DND-41 (cell line): ENCODE results near the gene RBMS1.

Experiments used
- ATAC-seq: fragments of 200-7000 bp; cut with Tn5 transposase; 3 replicates; pipeline ENCODE4 v1.9.1; 2021; ENCODE audit warnings: low read depth; ENCODE audit not compliant: insufficient read depth
- DNase-seq: peaks from one replicate; pipeline ENCODE4 v3.0.0-alpha.2; 2020
- H2AFZ ChIP-seq: 2 replicates; pipeline ENCODE4 v1.6.0; 2012; ENCODE audit warnings: low read depth, low read length
- H3K27ac ChIP-seq: 2 replicates; pipeline ENCODE4 v1.5.1; 2012; ENCODE audit warnings: low read length, inconsistent platforms
- H3K27me3 ChIP-seq: fragments of 200-600 bp; sonication (generic); 2 replicates; pipeline ENCODE4 v1.6.0; 2012; ENCODE audit warnings: low read length, mild to moderate bottlenecking, inconsistent platforms; ENCODE audit not compliant: insufficient read depth, poor library complexity
- H3K36me3 ChIP-seq: 2 replicates; pipeline ENCODE4 v1.5.1; 2012; ENCODE audit warnings: low read length, inconsistent platforms; ENCODE audit not compliant: insufficient read depth
- H3K4me1 ChIP-seq: 2 replicates; pipeline ENCODE4 v1.5.1; 2012; ENCODE audit warnings: mild to moderate bottlenecking, low read length; ENCODE audit not compliant: insufficient read depth
- H3K4me2 ChIP-seq: 2 replicates; pipeline ENCODE4 v1.6.0; 2012; ENCODE audit warnings: mild to moderate bottlenecking, moderate library complexity, low read length, inconsistent platforms; ENCODE audit not compliant: insufficient read depth
- H3K4me3 ChIP-seq, 2 experiments: fragments of 200-600 bp in 1 of 2; shearing (Covaris generic) in 1 of 2; 2 replicates each; pipeline ENCODE4 v1.5.1; 2012 to 2016; ENCODE audit warnings: inconsistent platforms in 2 of 2, low read length in 2 of 2, mild to moderate bottlenecking in 2 of 2, low read depth in 1 of 2, moderate library complexity in 1 of 2
- H3K79me2 ChIP-seq: 2 replicates; pipeline ENCODE4 v1.6.0; 2012; ENCODE audit warnings: low read length, inconsistent platforms; ENCODE audit not compliant: insufficient read depth
- H3K9ac ChIP-seq: 2 replicates; pipeline ENCODE4 v1.6.0; 2012; ENCODE audit warnings: low read depth, mild to moderate bottlenecking, inconsistent platforms, low read length, moderate library complexity
- H3K9me3 ChIP-seq: 2 replicates; pipeline ENCODE4 v1.5.1; 2012; ENCODE audit warnings: low read length, moderate library complexity, mild to moderate bottlenecking, inconsistent platforms; ENCODE audit not compliant: insufficient read depth, severe bottlenecking
- H4K20me1 ChIP-seq: 2 replicates; pipeline ENCODE4 v1.6.0; 2012; ENCODE audit warnings: low read length; ENCODE audit not compliant: insufficient read depth
- CTCF ChIP-seq: IDR thresholded peaks from 2 replicates; pipeline ENCODE4 v1.5.1; 2012; ENCODE audit warnings: borderline replicate concordance, low read length, moderate library complexity, mild to moderate bottlenecking; ENCODE audit not compliant: poor library complexity, severe bottlenecking; ENCODE audit errors: extremely low read depth
- EZH2 ChIP-seq: IDR thresholded peaks from 3 replicates; pipeline ENCODE4 v1.6.1; 2012; ENCODE audit warnings: borderline replicate concordance, low read depth, mild to moderate bottlenecking, moderate library complexity, low read length, inconsistent platforms; ENCODE audit not compliant: severe bottlenecking

RBMS1 gene

DNA sequence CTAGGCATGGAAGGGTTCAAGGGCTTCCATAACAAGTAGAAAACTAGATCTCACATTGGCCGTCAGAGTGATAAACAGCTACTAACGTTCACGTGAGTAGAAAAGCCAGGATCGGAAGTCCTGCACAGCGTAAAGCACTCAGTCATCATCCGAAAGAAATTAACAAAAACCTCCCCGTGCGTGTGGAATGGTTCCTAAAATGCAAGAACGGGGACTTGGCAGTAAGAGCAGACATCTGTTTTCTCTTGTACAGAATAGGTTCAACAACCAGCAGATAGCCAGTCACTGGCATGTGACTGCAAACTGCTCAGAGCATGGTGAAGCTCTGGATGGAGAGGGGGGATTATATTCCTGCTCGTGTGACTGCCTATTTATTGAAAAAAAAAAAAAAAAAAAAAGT, 186.6 kb downstream of the RBMS1 start:
- no peaks in the 10 kb centered on the region for H3K4me1 ChIP-seq

DNA sequence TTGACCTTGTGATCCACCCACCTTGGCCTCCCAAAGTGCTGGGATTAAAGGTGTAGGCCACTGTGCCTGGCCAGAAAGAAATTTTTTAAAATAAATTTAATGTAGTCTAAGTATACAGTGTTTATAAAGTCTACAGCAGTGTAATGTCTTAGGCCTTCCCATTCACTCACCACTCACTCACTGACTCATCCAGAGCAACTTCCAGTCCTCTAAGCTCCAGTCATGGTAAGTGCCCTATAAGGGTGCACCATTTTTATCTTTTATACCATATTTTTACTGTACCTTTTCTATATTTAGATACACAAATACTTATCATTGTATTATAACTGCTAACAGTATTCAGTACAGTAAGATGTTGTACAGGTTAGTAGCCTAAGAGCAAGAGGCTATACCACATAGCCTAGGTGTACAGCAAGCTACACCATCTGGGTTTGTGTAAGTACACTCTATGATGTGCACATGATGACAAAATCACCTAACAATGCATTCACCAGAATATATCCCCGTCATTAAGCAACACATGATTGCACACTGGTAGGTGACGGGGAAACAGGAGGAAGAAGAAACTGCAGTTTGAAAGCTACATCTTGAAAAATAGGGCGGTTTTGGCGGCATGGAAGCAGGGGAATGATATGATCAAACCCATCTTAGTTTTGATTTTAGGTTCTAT, 188.4 kb downstream of the RBMS1 start:
- TF ChIP-seq CTCF (no peak), EZH2 (no peak)
- Histone ChIP-seq H3K79me2 (no peaks in the 10 kb centered on the region), H3K9me3 (no peaks in the 10 kb centered on the region), H3K36me3 (peaks cover 55% of the 10 kb centered on the region), H3K4me3 (no peak overlapping the region), H3K27ac (no peak overlapping the region), H3K4me2 (no peak overlapping the region), H3K4me1 (no peaks in the 10 kb centered on the region), H3K9ac (no peak overlapping the region), H2AFZ (no peak overlapping the region), H4K20me1 (no peaks in the 10 kb centered on the region), H3K27me3 (no peaks in the 10 kb centered on the region)
- ATAC-seq (no peak), DNase-seq (no peak)

More for the DNA sequence above, 186.6 kb downstream of the RBMS1 start:
- H3K36me3 ChIP-seq = peaks cover 52% of the 10 kb centered on the region
- ATAC-seq (no peak), DNase-seq (no peak)
- no peaks in the 10 kb centered on the region for H3K27me3 ChIP-seq
- H3K27ac ChIP-seq = no peak overlapping the region
- no peak overlapping the region for H3K4me2 ChIP-seq
- H3K9me3 ChIP-seq = no peaks in the 10 kb centered on the region
- H2AFZ ChIP-seq = no peak overlapping the region
- no peak overlapping the region for H3K9ac ChIP-seq
- no peak overlapping the region for H3K4me3 ChIP-seq
- TF ChIP-seq CTCF (no peak), EZH2 (no peak)
- H3K79me2 ChIP-seq = no peaks in the 10 kb centered on the region
- no peaks in the 10 kb centered on the region for H4K20me1 ChIP-seq

DNA sequence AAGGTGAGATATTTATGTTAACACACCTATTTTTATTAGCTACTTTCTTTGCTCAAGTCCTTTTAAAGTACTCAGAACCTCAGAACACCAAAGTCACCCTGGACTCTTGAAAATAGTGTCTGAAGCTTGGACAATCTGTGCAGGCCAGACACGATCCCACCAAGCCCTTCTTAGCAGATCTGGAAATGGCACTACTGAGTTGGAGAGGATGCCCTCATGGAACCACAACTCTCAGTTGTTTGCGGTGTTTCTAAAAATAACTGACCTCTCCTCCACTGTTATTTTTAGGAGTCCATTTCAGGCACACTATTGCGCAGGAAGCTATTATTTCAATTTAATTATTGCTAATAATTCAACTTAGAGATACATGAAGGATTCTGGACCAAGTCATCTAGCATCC, 190.1 kb downstream of the RBMS1 start:
- H3K79me2 ChIP-seq = no peaks in the 10 kb centered on the region
- no peaks in the 10 kb centered on the region for H3K4me1 ChIP-seq

More for the DNA sequence above, 190.1 kb downstream of the RBMS1 start:
- TF ChIP-seq EZH2 = no peak
- no peak for TF ChIP-seq CTCF
- Histone ChIP-seq H3K27ac (no peak overlapping the region), H3K9ac (no peak overlapping the region), H2AFZ (no peak overlapping the region), H4K20me1 (no peaks in the 10 kb centered on the region), H3K4me3 (no peak overlapping the region), H3K36me3 (peaks cover 58% of the 10 kb centered on the region), H3K9me3 (no peaks in the 10 kb centered on the region), H3K4me2 (no peak overlapping the region), H3K27me3 (no peaks in the 10 kb centered on the region)
- DNase-seq (no peak), ATAC-seq (no peak)
